ENCODE data around the gene PHKB. TPM values are rescaled to one million over a fixed set of nuclear protein-coding genes. Genes with fewer than 3 reads are reported as not detected.
"Not testable (repeated sequence)": the region's sequence is repeated elsewhere in the genome, so short reads cannot be mapped to it uniquely, and the experiment has no call there.

PHKB gene
- total and polyA plus RNA-seq, 2 donors (not counting 1 experiment from before 2014, with no cell fraction given) = 79.0 to 103 TPM

- H3K9ac ChIP-seq (ENCODE audit: insufficient read depth, low read length); DNase-seq (ENCODE audit: low read depth in 2 of 2); H3K27ac ChIP-seq (ENCODE audit: insufficient read depth, low read length); H3K9me3 ChIP-seq (ENCODE audit: control insufficient read depth, insufficient read depth, low read depth, low read length); H3K4me1 ChIP-seq (ENCODE audit: control insufficient read depth, extremely low read depth, insufficient read depth, low read length); H3K4me3 ChIP-seq (replicated peaks in 1 of 4; ENCODE audit: control extremely low read depth in 1 of 4, insufficient read depth in 1 of 4, low read depth in 3 of 4, low read length in 4 of 4); H4K20me1 ChIP-seq (ENCODE audit: control insufficient read depth, extremely low read depth, insufficient read depth, low read length); H3K79me2 ChIP-seq (ENCODE audit: control insufficient read depth, insufficient read depth, low read length); H3K27me3 ChIP-seq (ENCODE audit: control insufficient read depth, insufficient read depth, low read length); H3K4me2 ChIP-seq (ENCODE audit: extremely low read depth, insufficient read depth, low read length); H2AFZ ChIP-seq (ENCODE audit: low read length); H3K36me3 ChIP-seq (ENCODE audit: control insufficient read depth, insufficient read depth, low read length): not testable (repeated sequence)
Observed at GRCh38 chr16:47442884-47443283, 18.2 kb upstream of the PHKB start.

GRCh38 chr16:47446431-47446830 is 14.7 kb upstream of the PHKB start:
- TF ChIP-seq EZH2 (IDR thresholded peaks at IDR 0.05; ENCODE audit: low read length, missing control alignments) = no peak
- no peak for TF ChIP-seq CTCF (conservative IDR thresholded peaks at IDR 0.05 in 1 of 2, IDR thresholded peaks at IDR 0.05 in 1 of 2; ENCODE audit: low read depth in 1 of 2, low read length in 2 of 2)
- no peaks in the 10 kb centered on the region for H3K79me2 ChIP-seq (ENCODE audit: control insufficient read depth, insufficient read depth, low read length)
- H3K4me1 ChIP-seq (ENCODE audit: control insufficient read depth, extremely low read depth, insufficient read depth, low read length) = peaks cover 2% of the 10 kb centered on the region
- H3K36me3 ChIP-seq (ENCODE audit: control insufficient read depth, insufficient read depth, low read length) = peaks cover under 1% of the 10 kb centered on the region
- H3K27ac ChIP-seq (ENCODE audit: insufficient read depth, low read length) = no peak overlapping the region
- no peak overlapping the region for H3K9ac ChIP-seq (ENCODE audit: insufficient read depth, low read length)
- H3K4me3 ChIP-seq (replicated peaks in 1 of 4; ENCODE audit: control extremely low read depth in 1 of 4, insufficient read depth in 1 of 4, low read depth in 3 of 4, low read length in 4 of 4) = no peak overlapping the region
- H3K27me3 ChIP-seq (ENCODE audit: control insufficient read depth, insufficient read depth, low read length) = no peaks in the 10 kb centered on the region
- no peak for DNase-seq (ENCODE audit: low read depth in 2 of 2)
- H3K9me3 ChIP-seq (ENCODE audit: control insufficient read depth, insufficient read depth, low read depth, low read length) = no peaks in the 10 kb centered on the region
- no peaks in the 10 kb centered on the region for H4K20me1 ChIP-seq (ENCODE audit: control insufficient read depth, extremely low read depth, insufficient read depth, low read length)
- H3K4me2 ChIP-seq (ENCODE audit: extremely low read depth, insufficient read depth, low read length) = no peak overlapping the region
- no peak overlapping the region for H2AFZ ChIP-seq (ENCODE audit: low read length)

- Histone ChIP-seq H3K27me3 (ENCODE audit: control insufficient read depth, insufficient read depth, low read length) (no peaks in the 10 kb centered on the region), H3K9ac (ENCODE audit: insufficient read depth, low read length) (no peak overlapping the region), H3K27ac (ENCODE audit: insufficient read depth, low read length) (no peak overlapping the region), H3K4me1 (ENCODE audit: control insufficient read depth, extremely low read depth, insufficient read depth, low read length) (peaks cover 2% of the 10 kb centered on the region), H3K4me3 (replicated peaks in 1 of 4; ENCODE audit: control extremely low read depth in 1 of 4, insufficient read depth in 1 of 4, low read depth in 3 of 4, low read length in 4 of 4) (no peak overlapping the region), H2AFZ (ENCODE audit: low read length) (no peak overlapping the region), H3K79me2 (ENCODE audit: control insufficient read depth, insufficient read depth, low read length) (no peaks in the 10 kb centered on the region), H4K20me1 (ENCODE audit: control insufficient read depth, extremely low read depth, insufficient read depth, low read length) (no peaks in the 10 kb centered on the region), H3K4me2 (ENCODE audit: extremely low read depth, insufficient read depth, low read length) (no peak overlapping the region), H3K9me3 (ENCODE audit: control insufficient read depth, insufficient read depth, low read depth, low read length) (no peaks in the 10 kb centered on the region), H3K36me3 (ENCODE audit: control insufficient read depth, insufficient read depth, low read length) (peaks cover 2% of the 10 kb centered on the region)
- no peak for TF ChIP-seq CTCF (conservative IDR thresholded peaks at IDR 0.05 in 1 of 2, IDR thresholded peaks at IDR 0.05 in 1 of 2; ENCODE audit: low read depth in 1 of 2, low read length in 2 of 2)
- TF ChIP-seq EZH2 (IDR thresholded peaks at IDR 0.05; ENCODE audit: low read length, missing control alignments) = no peak
- no peak for DNase-seq (ENCODE audit: low read depth in 2 of 2)
Observed at GRCh38 chr16:47448830-47449575, 12.1 kb upstream of the PHKB start.
